HG03064 (cell line): ENCODE data around the gene GPR153.

ENCODE experiments used
- ATAC-seq: cut with Tn5 transposase; IDR thresholded peaks from one replicate; pipeline ENCODE4 v1.9.1; 2021; ENCODE audit warnings: low read depth; ENCODE audit not compliant: unreplicated experiment

Gene GPR153

GRCh38 chr1:6287431-6287886, 26.6 kb upstream of the GPR153 start:
- ATAC-seq = no peak

- ATAC-seq = no peak
These were observed 26.1 kb upstream of the GPR153 start for GRCh38 chr1:6287029-6287428.

- ATAC-seq = no peak
These were observed 25.4 kb upstream of the GPR153 start for GRCh38 chr1:6286266-6286665.

- no peak for ATAC-seq
These were observed 24.4 kb upstream of the GPR153 start for GRCh38 chr1:6285336-6285735.

GRCh38 chr1:6282577-6283270, 21.8 kb upstream of the GPR153 start:
- ATAC-seq = no peak

DNA sequence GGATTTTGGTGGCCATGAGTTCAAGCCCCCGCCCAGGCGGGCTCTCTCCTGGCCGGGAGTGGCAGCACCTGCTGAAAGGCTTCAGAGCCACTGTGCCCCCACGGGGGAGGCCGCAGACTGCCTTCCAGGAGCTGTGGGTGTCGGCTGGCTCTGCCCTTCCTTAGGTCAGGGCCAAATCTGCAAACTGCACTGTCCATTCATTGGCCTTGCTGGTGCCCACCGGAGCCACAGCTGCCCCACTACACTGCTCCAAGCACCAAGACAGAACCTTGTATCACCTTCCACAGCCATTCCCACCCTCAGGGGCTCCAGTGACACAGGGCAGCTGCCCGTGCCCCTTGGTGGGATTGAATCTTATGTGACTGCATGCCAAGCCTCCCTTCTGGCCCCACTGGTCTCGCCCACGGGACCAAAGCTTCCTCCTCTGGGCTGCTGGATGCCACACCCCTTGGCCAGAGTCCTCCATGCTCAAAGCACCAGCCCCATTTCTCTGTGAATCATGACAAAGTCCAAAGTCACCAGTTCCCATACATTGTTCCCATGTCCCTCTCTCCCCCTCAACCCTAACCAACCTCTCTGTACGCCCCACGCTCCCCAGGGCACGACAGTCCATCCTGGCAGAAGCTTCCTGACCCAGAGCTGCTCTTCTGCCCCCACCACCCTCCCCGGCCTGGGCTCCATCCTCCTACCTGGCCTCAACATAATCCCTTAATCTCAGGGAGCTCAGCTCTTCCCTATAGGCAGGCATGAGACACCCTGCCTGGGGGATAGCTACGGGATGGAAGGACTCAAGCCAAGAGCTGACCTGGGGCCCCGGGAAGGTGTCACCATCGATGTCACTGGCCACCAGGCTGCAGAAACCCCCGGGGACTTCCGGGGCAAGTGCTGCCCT, 20.9 kb upstream of the GPR153 start:
- ATAC-seq = no peak

- ATAC-seq = no peak
These were observed 20.0 kb upstream of the GPR153 start for GRCh38 chr1:6280761-6281451.

GRCh38 chr1:6279613-6280383, 18.9 kb upstream of the GPR153 start:
- ATAC-seq = no peak

DNA sequence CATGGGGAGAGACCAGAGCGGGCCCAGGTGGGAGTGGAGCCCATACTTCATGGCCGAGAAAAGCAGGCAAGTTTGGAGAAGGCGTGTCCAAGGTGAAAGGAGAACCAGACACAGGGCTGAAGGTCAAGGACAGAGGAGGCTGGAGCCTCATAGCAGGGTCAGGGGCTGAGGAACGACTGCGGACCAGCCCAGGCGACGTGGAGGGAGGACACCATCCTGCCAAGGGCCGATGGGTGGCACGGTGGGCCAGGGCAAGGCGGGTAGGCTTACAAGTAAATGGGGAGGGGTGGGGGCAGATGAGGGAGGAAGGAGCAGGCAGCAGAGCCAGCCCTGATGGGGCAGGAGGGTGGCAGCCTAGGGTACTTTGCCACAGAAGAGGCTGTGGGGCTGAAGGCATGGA, 18.2 kb upstream of the GPR153 start:
- no peak for ATAC-seq

GRCh38 chr1:6278263-6278662, 17.4 kb upstream of the GPR153 start:
- ATAC-seq = no peak

- no peak for ATAC-seq
These were observed 16.1 kb upstream of the GPR153 start for GRCh38 chr1:6276811-6277555.

DNA sequence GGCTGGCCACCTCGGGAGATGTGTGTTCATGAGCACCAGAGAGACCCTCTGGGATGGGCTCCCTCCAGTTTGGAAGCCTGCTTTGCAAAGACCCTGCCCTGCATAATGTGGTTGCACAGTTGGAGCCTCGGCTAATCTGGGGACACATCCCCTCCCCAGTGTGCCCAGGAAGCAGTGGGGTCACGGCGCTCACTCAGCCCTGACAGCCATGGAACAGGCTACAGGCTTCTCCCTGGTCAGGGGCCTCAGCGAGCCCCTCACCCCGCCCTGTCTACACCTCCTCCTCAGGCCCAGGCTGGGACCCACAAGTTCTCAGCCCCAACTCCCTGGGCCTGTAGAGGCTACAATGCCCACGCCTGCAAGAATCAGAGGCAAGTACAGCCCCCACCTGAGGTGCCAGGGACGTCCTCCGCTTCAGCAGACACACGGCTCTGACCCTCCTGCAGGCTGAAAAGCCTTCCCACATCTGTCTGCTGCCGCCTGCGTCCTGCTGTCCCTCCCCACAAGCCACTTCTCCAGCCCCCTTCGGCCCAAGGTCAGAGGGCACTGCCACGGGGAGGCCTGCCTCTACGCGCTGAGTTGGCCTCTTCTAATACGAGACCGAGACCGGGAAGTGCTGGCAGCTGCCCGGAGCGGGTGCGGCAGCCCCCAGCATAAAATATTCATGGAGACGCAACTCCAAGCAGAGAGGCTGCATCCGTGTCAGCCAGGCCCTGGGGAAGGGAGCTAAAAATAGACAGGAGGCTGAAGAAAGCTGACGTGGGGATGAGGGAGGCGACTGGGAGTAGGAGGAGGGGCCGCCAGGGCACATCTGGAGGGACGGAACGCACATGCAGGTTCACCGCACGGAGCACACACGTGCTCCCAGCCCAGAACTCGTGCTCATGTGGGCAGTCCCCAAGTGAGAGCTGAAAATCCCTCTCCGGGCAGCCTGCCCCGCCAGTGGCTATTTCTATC, 15.2 kb upstream of the GPR153 start:
- ATAC-seq = no peak

GRCh38 chr1:6274622-6275139, 13.8 kb upstream of the GPR153 start:
- ATAC-seq = no peak

GRCh38 chr1:6274102-6274501, 13.2 kb upstream of the GPR153 start:
- ATAC-seq = no peak

DNA sequence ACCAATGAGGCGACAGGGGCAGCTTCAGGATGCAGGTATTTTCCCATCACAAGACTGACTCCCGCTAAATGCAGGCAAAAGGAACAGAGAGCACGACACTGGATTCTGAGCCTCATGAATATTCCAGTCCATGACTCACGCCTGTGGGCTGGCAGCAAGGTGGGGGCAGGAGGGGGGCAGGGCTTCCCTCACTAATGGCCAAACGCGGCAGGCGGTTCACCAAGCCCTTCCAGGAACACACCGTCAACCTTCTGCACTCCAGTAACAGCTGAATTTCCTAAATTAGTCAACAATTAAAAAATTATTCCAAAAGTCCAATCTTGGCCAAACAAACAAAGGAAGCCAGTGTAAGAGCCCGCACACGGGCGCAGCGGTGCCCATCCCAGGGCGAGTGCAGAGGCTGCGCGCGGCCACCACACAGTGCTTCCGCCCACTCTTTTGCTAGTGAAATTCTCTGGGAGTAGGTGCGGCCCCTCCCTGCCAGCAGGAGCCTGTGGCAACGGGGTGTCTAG, 12.5 kb upstream of the GPR153 start:
- no peak for ATAC-seq

- ATAC-seq = no peak
These were observed 12.0 kb upstream of the GPR153 start for GRCh38 chr1:6272868-6273267.

DNA sequence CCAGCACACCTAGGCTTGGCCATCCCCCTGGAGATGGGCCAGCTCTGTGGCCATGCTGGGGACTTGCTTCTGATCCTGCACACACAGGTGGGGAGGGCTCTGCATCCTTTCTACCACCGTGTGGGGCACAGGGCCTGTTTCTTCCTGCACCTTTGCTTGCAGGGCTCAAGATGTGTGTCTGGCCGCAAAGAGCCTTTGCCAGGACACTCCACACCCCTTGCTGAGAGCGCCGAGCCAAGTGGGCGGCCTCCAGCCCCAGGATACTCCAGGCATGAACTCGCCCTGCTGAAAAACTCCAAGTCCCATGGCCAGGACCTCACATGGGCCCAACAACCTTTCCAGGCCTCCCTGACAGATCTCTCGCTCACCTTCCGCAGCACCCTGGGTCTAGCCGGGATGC, 11.6 kb upstream of the GPR153 start:
- no peak for ATAC-seq

DNA sequence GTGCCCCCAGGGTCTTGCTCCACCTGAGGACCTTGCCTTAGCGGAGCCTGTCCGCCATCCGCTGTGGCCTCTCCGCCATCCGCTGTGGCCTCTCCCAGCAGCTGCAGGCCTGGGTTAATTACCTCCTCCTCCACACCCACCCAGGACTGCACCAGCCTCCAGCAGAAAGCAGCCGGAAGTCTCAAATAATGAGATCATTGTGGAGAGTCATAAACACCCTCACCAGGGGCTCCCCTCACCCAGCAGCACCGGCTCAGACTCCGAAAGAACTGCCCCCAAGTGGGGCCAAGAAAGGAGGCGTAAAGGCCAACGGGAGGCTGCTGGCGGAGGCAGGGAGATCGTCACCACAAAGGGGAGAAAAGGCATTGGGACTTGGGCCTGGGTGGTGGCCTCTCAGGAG, 10.7 kb upstream of the GPR153 start:
- no peak for ATAC-seq
